ENCODE data around the gene CKM.

- TF ChIP-seq CTCF (IDR thresholded peaks at IDR 0.05; ENCODE audit: borderline replicate concordance, extremely low read depth, low read length, poor library complexity, severe bottlenecking) (no peak), EZH2 (IDR thresholded peaks at IDR 0.05; ENCODE audit: borderline replicate concordance, low read depth, low read length, severe bottlenecking) (no peak)
These were observed 65.8 kb downstream of the CKM start for GRCh38 chr19:45256836-45257235.
